Psoas muscle (tissue), 8 donors: Measurements from ENCODE around the gene PTPRA. TPM values are rescaled to one million over a fixed set of nuclear protein-coding genes. Genes with fewer than 3 reads are reported as not detected.
A peak's percentile ranks its signal among the peaks of the same experiment; 100 is the strongest.

ENCODE experiments used
- ATAC-seq, 4 donors: fragments of 200-7000 bp; cut with Tn5 transposase; one replicate each; pipeline ENCODE4 v1.9.1; 2020; ENCODE audit warnings: moderate library complexity in 3 of 4, mild to moderate bottlenecking in 2 of 4
- DNase-seq, 2 donors: peaks; one replicate each; pipeline ENCODE4 v3.0.0-alpha.2; 2020
- H3K27ac ChIP-seq: fragments of 200-600 bp; one replicate; pipeline ENCODE4 v1.8.0; 2022
- H3K27me3 ChIP-seq, 3 donors: fragments of 200-600 bp in 1 of 3; one replicate each; pipeline versions ENCODE4 v1.6.1 to v1.8.0; 2013 to 2022; ENCODE audit warnings: low read length in 2 of 3, mild to moderate bottlenecking in 2 of 3, moderate library complexity in 1 of 3; ENCODE audit not compliant: insufficient read depth in 3 of 3
- H3K36me3 ChIP-seq, 2 donors: fragments of 200-600 bp in 1 of 2; one replicate each; pipeline versions ENCODE4 v1.6.1 to v1.8.0; 2013 to 2022; ENCODE audit warnings: low read depth in 1 of 2, mild to moderate bottlenecking in 1 of 2, moderate library complexity in 1 of 2; ENCODE audit not compliant: insufficient read depth in 1 of 2
- H3K4me1 ChIP-seq: fragments of 200-600 bp; one replicate; pipeline ENCODE4 v1.8.0; 2022
- H3K4me3 ChIP-seq: fragments of 200-600 bp; one replicate; pipeline ENCODE4 v1.8.0; 2022; ENCODE audit warnings: mild to moderate bottlenecking
- H3K9me3 ChIP-seq: fragments of 200-600 bp; one replicate; pipeline ENCODE4 v1.8.0; 2022
- WGBS, 3 donors: extraction: QIAGEN DNeasy Blood & Tissue Kit; methylation state at CpG; one replicate each; pipeline versions ENCODE4 v1.1.6 to v1.1.7; 2013; 5-methylcytosine and 5-hydroxymethylcytosine counted together
- intact Hi-C, 2 donors: fragments of 100-400 bp; cut with DNase I; formaldehyde crosslinking; loops; one replicate each; pipeline versions ENCODE4 v1.11.0 to v1.14.2; 2022
- polyA plus RNA-seq, 3 donors: library from polyadenylated mRNA; stranded (reverse); fragments of 200-250 nt; gene quantifications; one replicate each; pipeline ENCODE4 v1.2.3, GENCODE V29; 2013
- total RNA-seq, 4 donors: library from RNA; stranded (reverse); fragmentation: NEBNext Ultra II Directional in 2 of 4; extraction: Animal tissue kit (Norgen Biotek cat#: 25700) in 2 of 4; gene quantifications; one replicate each; pipeline versions ENCODE4 v1.2.1 to v1.2.4, GENCODE V29; 2021 to 2023
- TF ChIP-seq, protein P1 (sequence below): fragments of 200-600 bp; IDR thresholded peaks from one replicate; pipeline ENCODE4 v1.8.0; 2022; ENCODE audit warnings: antibody characterized with exemption
- donor health status: healthy with polysubstance abuse.
- donor health status: DM: no; HTN: no; CAD: no; lungs with moderate emphysema.
- donor health status: Bipolar disorder and iron deficiency.
- donor health status: healthy.
- donor health status: DM: yes; HTN: yes; CAD: no.
- donor health status: DM: no; HTN: no; CAD: no.
- donor health status: DM: no; HTN: no; CAD: no.
- donor health status: DM: yes; HTN: yes; CAD: no.

PTPRA gene
- total and polyA plus RNA-seq, 7 donors: 7.6 to 19.9 (median 15.0) TPM

- intact Hi-C loops: no loop called here
- ATAC-seq (no peak), DNase-seq (no peak)
- H3K27ac ChIP-seq: no peak overlapping the region
- H3K4me3 ChIP-seq: no peak overlapping the region
- H3K27me3 ChIP-seq: no peaks in the 10 kb centered on the region
- peaks cover 28% of the 10 kb centered on the region for H3K4me1 ChIP-seq
- H3K36me3 ChIP-seq: peaks cover 0 to 27% of the 10 kb centered on the region in 2 donors
- no peaks in the 10 kb centered on the region for H3K9me3 ChIP-seq
- TF ChIP-seq, protein P1, sequence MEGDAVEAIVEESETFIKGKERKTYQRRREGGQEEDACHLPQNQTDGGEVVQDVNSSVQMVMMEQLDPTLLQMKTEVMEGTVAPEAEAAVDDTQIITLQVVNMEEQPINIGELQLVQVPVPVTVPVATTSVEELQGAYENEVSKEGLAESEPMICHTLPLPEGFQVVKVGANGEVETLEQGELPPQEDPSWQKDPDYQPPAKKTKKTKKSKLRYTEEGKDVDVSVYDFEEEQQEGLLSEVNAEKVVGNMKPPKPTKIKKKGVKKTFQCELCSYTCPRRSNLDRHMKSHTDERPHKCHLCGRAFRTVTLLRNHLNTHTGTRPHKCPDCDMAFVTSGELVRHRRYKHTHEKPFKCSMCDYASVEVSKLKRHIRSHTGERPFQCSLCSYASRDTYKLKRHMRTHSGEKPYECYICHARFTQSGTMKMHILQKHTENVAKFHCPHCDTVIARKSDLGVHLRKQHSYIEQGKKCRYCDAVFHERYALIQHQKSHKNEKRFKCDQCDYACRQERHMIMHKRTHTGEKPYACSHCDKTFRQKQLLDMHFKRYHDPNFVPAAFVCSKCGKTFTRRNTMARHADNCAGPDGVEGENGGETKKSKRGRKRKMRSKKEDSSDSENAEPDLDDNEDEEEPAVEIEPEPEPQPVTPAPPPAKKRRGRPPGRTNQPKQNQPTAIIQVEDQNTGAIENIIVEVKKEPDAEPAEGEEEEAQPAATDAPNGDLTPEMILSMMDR: no peak
Observed at GRCh38 chr20:2922957-2923356, 49.7 kb downstream of the PTPRA start.

GRCh38 chr20:2930538-2930937, 57.3 kb downstream of the PTPRA start:
- no peak overlapping the region for H3K27ac ChIP-seq
- no peak for DNase-seq
- H3K4me1 ChIP-seq: no peaks in the 10 kb centered on the region
- intact Hi-C loops: no loop called here
- TF ChIP-seq, protein P1: no peak
- WGBS, 3 donors: 70 to 86% (median 83%) methylated on average over 1 of the region's 1 CpG
- H3K9me3 ChIP-seq: no peaks in the 10 kb centered on the region
- H3K4me3 ChIP-seq: no peak overlapping the region
- no peaks in the 10 kb centered on the region for H3K27me3 ChIP-seq
- ATAC-seq: no peak
- peaks cover 0 to 11% of the 10 kb centered on the region in 2 donors for H3K36me3 ChIP-seq

GRCh38 chr20:2932498-2932897, 59.2 kb downstream of the PTPRA start:
- Histone ChIP-seq H3K36me3 (peaks cover 0 to 7% of the 10 kb centered on the region in 2 donors), H3K4me1 (no peaks in the 10 kb centered on the region), H3K9me3 (no peaks in the 10 kb centered on the region), H3K4me3 (no peak overlapping the region), H3K27me3 (no peaks in the 10 kb centered on the region), H3K27ac (no peak overlapping the region)
- no peak for ATAC-seq
- intact Hi-C loops: no loop called here
- no peak for DNase-seq
- TF ChIP-seq, protein P1: no peak

GRCh38 chr20:2937902-2938301, 64.6 kb downstream of the PTPRA start:
- no peak overlapping the region for H3K27ac ChIP-seq
- DNase-seq: no peak
- TF ChIP-seq, protein P1: no peak
- no peaks in the 10 kb centered on the region for H3K9me3 ChIP-seq
- ATAC-seq: no peak
- peaks cover 18% of the 10 kb centered on the region for H3K4me1 ChIP-seq
- 84 to 95% (median 92%) methylated on average over 5 of the region's 5 CpGs for WGBS, 3 donors
- H3K27me3 ChIP-seq: no peaks in the 10 kb centered on the region
- intact Hi-C loops: no loop called here
- no peaks in the 10 kb centered on the region for H3K36me3 ChIP-seq
- H3K4me3 ChIP-seq: no peak overlapping the region

GRCh38 chr20:2942439-2942838, 69.2 kb downstream of the PTPRA start:
- Histone ChIP-seq H3K27ac (no peak overlapping the region), H3K36me3 (no peaks in the 10 kb centered on the region), H3K9me3 (no peaks in the 10 kb centered on the region), H3K4me1 (peaks cover 41% of the 10 kb centered on the region), H3K27me3 (no peaks in the 10 kb centered on the region), H3K4me3 (no peak overlapping the region)
- TF ChIP-seq, protein P1: no peak
- ATAC-seq (peak in 2 of 4 donors; percentile 46 to 57), DNase-seq (no peak)
- intact Hi-C loops: no loop called here
